ENCODE data around the gene OSM.

Gene OSM

DNA sequence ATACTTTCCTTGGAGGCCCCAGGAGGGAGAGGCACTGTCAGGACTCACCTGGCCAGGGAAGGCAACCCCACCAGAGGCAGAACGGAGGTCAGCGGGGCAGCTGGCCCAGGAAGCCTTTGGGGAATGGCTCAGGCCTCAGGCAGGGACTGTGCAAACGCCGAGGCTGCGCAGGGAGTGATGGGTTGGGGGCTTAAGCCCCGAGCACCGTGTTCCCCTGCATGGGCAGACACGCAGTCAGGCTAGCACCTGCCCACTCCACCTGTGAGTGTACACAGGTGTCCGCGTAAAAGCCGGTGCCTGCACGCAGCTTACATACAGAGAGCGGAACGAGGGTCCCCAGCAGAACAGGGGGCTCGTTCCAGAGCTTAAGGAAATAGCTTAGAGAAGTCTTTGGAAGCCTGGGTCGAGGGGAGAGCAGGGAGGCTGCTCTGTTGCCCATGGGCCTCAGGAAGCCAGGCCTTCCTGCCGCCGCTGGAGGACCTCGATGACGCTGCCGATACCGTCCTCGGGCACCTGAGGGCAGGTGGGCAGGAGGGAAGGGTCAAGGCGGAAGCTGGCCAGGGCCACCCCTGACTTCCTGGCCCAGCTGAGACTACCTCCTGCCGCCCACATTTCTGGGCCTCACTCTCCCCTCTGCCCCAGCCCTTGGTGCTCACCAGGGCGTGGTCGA, 18.7 kb upstream of the OSM start:
- no peak for DNase-seq

DNA sequence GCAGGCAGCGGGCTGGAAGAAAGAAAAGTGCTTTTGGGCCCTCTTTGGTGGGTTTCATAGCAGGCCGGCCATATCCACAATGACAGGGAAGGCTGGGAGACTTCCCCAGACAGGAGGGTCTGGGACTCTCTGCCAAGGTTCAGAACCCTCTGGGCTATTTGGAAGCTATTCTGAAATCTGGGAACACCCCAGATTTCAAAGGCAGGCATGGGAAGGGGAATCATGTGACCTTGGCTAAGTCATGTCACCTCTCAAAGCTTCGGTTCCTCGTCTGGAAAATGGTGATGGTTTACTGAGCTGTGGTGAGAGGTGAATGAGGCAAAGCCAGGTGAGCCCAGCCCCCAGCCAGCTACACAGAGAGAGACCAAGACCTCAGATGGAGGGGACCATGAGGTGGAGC, 18.0 kb upstream of the OSM start:
- no peak for DNase-seq

GRCh38 chr22:30284172-30284571, 17.5 kb upstream of the OSM start:
- DNase-seq, result no peak

- DNase-seq, result no peak
These were observed 16.7 kb upstream of the OSM start for GRCh38 chr22:30283342-30283741.

GRCh38 chr22:30282616-30283046, 16.0 kb upstream of the OSM start:
- DNase-seq, result no peak

- no peak for DNase-seq
These were observed 13.9 kb upstream of the OSM start for GRCh38 chr22:30280505-30280904.

- no peak for DNase-seq
These were observed 13.3 kb upstream of the OSM start for GRCh38 chr22:30279932-30280331.

- no peak for DNase-seq
These were observed 12.6 kb upstream of the OSM start for GRCh38 chr22:30279046-30279788.

- DNase-seq, result no peak
These were observed 11.1 kb upstream of the OSM start for GRCh38 chr22:30277547-30278344.

GRCh38 chr22:30276039-30276438, 9.4 kb upstream of the OSM start:
- no peak for DNase-seq

DNA sequence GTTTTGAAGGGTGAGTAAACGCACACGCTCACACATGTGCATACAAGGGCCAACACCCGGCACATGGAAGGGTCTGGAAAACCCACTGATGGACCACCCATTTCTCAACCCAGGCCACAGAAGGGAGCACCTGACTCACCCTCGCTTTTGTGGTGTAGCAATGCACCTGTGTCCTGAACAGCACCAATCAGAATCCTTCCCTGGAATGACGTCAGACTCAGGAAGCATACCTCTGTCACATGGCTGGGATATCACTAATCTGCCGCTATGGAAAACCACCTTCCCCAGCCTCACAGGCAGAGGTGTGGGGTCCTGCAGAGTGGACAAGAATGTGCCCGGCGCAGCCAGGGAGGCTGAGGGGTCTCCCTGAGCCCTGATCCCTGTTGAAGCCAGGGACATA, 9.0 kb upstream of the OSM start:
- no peak for DNase-seq

- DNase-seq, result no peak
These were observed 7.8 kb upstream of the OSM start for GRCh38 chr22:30274437-30274812.

DNA sequence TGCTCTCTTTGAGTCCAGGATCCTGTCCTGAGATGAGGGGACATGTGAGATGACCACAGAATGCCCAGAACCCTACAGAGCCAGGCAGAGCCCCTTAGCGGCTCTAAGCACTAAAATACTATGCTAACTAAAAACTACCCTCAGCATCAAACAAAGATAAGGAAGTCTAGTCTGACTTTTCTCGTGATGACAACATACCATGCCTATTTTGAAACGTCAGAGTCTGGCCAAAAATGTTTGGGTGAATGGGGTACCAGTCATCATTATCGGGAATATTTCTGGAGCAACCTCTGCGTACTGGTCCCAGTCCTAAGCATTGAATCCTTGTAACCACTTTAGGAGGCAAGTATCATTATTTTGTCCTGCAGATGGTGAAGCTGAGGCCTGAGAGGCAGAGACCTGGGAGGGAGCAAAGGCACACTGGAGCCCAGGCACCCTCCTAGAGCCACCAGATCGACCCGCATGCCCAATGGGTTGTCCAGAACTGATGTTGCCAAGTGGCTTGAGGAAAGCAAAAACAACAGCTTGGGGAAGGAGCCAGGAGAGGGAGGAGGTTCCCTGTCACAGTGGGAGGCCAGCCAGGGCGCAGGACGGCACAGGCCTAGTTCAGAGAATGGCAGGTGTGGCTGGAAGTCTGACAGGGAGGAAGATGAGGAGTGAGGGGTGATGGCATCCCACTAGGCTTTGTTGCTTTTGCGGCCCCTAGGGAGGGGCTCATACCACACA, 7.2 kb upstream of the OSM start:
- DNase-seq, result no peak

DNA sequence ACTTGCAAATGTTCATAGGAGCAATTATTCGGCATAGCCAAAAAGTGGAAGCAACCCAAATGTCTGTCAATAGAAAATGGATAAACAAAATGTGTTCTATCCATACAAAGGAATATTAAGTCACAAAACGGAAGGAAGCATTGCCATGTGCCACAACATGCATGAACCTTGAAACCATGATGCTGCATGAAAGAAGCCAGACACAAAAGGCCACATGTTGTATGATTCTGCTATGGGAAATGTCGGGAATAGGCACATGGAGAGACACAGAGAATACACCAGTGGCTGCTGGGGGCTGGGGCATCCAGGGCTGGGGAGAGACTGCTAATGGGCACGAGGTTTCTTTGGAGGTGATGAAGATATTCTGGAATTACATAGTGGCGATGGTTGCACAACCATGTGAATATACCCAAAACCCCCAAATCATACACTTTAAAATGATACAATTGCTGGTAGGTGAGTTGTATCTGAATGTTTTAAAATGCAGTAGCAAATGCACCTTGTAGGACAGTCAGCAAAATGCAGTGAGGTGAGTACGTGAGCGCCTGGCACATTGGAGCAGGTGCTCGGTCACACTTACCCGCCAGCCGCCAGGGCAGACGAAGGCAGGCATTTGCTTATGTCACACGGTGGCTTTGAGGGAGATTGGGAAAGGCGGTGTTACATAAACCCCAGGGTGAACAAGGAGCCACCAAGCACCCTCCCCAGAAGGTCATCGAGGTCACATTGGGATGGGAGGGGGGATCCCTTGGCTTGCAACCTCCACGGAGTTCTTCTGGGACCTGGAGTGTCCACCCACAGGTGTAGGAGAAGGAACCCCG, 6.3 kb upstream of the OSM start:
- DNase-seq, result no peak

GRCh38 chr22:30270832-30271231, 4.2 kb upstream of the OSM start:
- DNase-seq, result no peak

- DNase-seq, result no peak
These were observed 1.7 kb upstream of the OSM start for GRCh38 chr22:30268331-30268730.

DNA sequence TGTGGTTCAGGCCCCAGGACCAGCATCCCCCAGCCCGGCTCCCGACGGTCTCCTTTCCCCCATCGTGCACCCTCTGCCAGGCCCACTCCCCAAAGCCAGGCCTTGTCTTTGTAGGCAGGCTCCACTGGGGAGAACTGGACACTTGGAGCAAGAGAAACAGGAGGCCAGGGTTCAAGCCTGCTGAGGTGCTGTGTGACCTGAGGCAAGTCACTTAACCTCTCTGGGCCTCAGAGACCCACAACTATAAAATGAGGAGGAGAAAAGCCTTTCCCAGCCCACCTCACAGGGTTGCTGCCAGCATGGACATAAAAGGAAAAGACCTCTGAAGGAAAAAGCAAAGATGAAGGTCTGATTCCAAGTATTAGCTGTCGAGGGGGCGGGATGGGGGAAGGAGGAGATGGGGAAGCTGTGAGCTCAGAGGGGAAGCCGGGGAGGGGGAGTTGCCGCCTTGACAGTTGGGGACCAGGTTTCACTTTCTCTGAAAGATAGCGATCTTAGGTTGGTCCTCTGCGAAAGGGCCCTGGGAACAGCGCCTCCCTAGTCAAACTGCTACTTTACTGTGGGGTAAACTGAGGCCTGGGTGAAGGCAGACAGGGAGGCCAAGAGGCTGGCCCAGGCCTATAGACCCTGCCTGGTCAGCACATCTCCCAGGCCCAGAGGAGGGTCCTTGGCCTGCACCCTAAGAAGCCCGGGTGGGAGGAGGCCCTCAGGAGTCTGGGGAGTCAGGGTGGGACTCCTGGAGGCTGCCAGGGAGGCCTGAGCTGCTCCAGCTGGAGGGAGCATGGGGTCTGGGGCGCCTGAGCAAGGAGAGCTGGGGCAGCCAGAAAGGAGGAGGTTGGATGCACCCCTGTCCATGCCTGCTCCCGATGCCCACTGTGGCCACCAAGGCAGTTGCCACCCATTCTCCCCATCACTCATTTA, 991 bp upstream of the OSM start:
- DNase-seq, result peak; percentile 75

DNA sequence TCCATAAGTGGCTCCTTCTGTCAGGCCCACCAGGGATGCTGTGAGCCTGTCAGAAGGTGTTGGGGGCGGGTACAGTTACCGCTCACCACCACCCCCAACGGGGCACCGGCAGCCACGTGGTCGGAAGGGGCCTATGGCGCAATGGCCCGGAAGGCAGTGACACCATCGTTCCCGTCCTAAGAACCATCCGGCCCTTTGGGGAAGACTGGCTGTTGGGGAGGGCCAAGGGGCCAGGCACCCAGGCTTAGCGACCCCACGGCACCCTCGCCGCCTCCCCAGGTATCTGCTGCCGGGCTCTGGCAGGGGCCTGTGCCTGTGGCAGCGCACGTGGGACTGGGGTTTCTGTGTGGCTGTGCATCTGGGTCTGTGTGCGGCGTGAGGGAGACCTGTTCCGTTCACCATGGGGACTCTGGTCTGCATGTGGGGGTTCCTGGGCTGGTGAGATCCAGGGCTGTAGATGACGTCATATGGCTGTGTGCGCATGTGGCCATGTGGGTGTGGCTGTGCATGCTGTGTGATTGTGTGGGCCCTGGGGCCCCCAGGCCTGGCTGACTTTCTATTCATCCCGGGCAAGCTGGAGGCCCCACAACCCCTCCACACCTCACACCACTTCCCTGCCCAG, 717 bp downstream of the OSM start:
- DNase-seq, result peak; percentile 92

DNA sequence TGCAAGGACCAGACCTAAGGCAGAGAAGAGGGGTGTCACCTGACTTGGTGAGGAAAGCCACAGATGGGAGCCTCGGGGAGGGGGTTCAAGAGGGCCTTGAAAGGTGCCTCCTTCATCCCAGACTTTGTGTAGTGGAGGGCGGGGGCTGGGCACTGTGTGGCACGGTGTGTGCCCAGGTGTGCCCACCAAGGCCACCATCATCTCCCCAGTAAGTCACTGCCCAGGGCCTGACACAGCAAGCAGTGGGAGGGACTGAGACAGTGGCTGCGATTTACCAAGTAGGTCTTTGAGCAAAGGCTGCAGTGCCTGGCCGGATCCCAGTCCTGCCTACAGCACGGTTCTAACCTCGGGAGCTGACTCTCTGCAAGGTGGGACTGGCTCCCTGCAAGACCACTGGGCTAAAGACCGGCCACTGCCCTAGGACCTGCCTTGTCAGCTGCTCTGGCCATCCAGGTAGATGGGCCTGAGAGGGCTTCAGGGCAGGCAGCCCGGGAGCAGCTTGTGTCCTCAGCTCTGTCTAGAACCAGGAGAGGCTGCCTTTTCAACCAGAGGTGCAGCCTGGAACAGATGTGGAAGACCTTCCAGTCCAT, 1.4 kb downstream of the OSM start:
- no peak for DNase-seq

DNA sequence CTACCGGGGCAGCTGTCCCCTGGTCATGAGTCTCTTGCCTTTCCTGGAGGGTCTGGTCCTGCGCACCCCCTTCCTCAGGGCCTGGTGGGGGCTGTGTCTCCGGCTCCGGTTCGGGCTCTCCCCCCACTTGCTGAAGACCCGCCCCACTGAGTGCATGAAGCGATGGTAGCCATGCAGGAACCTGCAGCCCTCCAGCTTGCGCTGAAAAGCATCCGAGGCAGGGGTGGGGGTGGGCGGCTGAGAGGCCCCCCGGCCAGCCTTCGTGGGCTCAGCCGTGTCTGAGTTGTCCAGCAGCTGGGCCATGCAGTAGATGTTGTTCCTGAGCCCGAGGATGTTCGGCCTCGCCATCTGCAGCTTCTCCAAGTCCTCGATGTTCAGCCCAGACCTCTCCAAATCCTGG, 2.8 kb downstream of the OSM start:
- DNase-seq, result no peak

All from stimulated activated CD4-positive, alpha-beta T cell treated with anti-CD3 and anti-CD28 coated beads, Interleukin-15, amount 100 ng/mL, for 24 hours (primary cell).